ENCODE data around the gene PADI3. TPM values are rescaled to one million over a fixed set of nuclear protein-coding genes. Genes with fewer than 3 reads are reported as not detected.

PADI3 gene
- total and polyA plus RNA-seq, 9 of the 15 experiments (the other 6 are each of a cell fraction or from before 2014, with no cell fraction given) = not detected

DNA sequence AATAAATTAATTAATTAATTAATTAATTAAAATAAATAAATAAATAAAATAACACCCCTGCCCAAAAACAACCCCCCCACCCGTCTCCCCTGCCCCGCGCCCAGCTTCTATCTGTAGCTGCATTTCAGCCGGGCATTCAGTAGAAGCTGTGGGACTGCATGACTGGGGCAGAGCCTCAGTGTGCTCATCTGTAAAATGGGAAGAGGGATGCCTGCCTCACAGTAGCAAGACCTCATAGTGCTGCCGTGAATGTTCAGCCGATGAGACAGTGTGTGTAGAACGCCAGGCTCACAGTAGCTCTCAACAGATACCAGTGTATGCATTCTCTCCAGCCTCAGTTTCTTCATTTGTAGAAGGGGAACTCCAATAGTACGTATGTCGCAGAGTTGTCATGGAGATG is 67.8 kb downstream of the PADI3 start (continued):
- TF ChIP-seq, protein P1, sequence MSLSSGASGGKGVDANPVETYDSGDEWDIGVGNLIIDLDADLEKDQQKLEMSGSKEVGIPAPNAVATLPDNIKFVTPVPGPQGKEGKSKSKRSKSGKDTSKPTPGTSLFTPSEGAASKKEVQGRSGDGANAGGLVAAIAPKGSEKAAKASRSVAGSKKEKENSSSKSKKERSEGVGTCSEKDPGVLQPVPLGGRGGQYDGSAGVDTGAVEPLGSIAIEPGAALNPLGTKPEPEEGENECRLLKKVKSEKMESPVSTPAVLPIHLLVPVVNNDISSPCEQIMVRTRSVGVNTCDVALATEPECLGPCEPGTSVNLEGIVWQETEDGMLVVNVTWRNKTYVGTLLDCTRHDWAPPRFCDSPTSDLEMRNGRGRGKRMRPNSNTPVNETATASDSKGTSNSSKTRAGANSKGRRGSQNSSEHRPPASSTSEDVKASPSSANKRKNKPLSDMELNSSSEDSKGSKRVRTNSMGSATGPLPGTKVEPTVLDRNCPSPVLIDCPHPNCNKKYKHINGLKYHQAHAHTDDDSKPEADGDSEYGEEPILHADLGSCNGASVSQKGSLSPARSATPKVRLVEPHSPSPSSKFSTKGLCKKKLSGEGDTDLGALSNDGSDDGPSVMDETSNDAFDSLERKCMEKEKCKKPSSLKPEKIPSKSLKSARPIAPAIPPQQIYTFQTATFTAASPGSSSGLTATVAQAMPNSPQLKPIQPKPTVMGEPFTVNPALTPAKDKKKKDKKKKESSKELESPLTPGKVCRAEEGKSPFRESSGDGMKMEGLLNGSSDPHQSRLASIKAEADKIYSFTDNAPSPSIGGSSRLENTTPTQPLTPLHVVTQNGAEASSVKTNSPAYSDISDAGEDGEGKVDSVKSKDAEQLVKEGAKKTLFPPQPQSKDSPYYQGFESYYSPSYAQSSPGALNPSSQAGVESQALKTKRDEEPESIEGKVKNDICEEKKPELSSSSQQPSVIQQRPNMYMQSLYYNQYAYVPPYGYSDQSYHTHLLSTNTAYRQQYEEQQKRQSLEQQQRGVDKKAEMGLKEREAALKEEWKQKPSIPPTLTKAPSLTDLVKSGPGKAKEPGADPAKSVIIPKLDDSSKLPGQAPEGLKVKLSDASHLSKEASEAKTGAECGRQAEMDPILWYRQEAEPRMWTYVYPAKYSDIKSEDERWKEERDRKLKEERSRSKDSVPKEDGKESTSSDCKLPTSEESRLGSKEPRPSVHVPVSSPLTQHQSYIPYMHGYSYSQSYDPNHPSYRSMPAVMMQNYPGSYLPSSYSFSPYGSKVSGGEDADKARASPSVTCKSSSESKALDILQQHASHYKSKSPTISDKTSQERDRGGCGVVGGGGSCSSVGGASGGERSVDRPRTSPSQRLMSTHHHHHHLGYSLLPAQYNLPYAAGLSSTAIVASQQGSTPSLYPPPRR (CRISPR knock-in tag; IDR thresholded peaks at IDR 0.05; ENCODE audit: borderline replicate concordance) = no peak
- TF ChIP-seq KAT7 (CRISPR knock-in tag; IDR thresholded peaks at IDR 0.05; ENCODE audit: borderline replicate concordance) (no peak), COPS2 (conservative IDR thresholded peaks at IDR 0.05) (no peak), TAL1 (IDR thresholded peaks at IDR 0.05) (no peak), ZNF197 (CRISPR knock-in tag; IDR thresholded peaks at IDR 0.05; ENCODE audit: low read depth) (no peak), KLF13 (tag; IDR thresholded peaks at IDR 0.05; ENCODE audit: borderline replicate concordance, low read depth) (no peak), KDM1A (IDR thresholded peaks at IDR 0.05) (peak in 1 of 2 experiments; percentile 45; a peak in 1 of 4 replicates), ESRRB (CRISPR knock-in tag; IDR thresholded peaks at IDR 0.05; ENCODE audit: borderline replicate concordance) (no peak), ZKSCAN1 (IDR thresholded peaks at IDR 0.05; ENCODE audit: low read depth, low read length) (no peak), SP2 (IDR thresholded peaks at IDR 0.05; ENCODE audit: extremely low read depth, low read depth, low read length, poor library complexity, severe bottlenecking) (no peak), RBFOX2 (IDR thresholded peaks at IDR 0.05; ENCODE audit: low read depth, low read length) (no peak), MCM2 (IDR thresholded peaks at IDR 0.05; ENCODE audit: low read depth) (no peak), SMARCA5 (IDR thresholded peaks at IDR 0.05) (no peak), RBM25 (IDR thresholded peaks at IDR 0.05; ENCODE audit: low read depth, low read length, severe bottlenecking) (peak; percentile 90), CBFA2T2 (conservative IDR thresholded peaks at IDR 0.05) (no peak)
- TF ChIP-seq, protein P2, sequence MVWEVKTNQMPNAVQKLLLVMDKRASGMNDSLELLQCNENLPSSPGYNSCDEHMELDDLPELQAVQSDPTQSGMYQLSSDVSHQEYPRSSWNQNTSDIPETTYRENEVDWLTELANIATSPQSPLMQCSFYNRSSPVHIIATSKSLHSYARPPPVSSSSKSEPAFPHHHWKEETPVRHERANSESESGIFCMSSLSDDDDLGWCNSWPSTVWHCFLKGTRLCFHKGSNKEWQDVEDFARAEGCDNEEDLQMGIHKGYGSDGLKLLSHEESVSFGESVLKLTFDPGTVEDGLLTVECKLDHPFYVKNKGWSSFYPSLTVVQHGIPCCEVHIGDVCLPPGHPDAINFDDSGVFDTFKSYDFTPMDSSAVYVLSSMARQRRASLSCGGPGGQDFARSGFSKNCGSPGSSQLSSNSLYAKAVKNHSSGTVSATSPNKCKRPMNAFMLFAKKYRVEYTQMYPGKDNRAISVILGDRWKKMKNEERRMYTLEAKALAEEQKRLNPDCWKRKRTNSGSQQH (CRISPR knock-in tag; IDR thresholded peaks at IDR 0.05) = no peak
